OCI-LY3 (cell line): Measurements from ENCODE around the gene CENPU.

Experiments used
- H2AFZ ChIP-seq: fragments of 200-600, 300-600 bp; shearing (Covaris generic); 2 replicates; pipeline ENCODE4 v1.6.0; 2014; ENCODE audit warnings: antibody characterized with exemption, low read depth, low read length
- H3K27ac ChIP-seq: fragments of 200-600, 300-600 bp; sonication (generic); 2 replicates; pipeline ENCODE4 v1.5.1; 2014; ENCODE audit warnings: mild to moderate bottlenecking, low read length, moderate library complexity, mixed read lengths
- H3K27me3 ChIP-seq: fragments of 200-600, 300-600 bp; sonication (generic); 2 replicates; pipeline ENCODE4 v1.6.1; 2014; ENCODE audit warnings: low read depth, low read length, mixed read lengths
- H3K36me3 ChIP-seq: fragments of 200-600, 300-600 bp; sonication (generic); replicated peaks from 2 replicates; pipeline ENCODE3; 2014; ENCODE audit warnings: low read depth, low read length, mixed read lengths
- H3K4me1 ChIP-seq: fragments of 300-600, 200-600 bp; sonication (generic); 2 replicates; pipeline ENCODE4 v1.6.1; 2014; ENCODE audit warnings: low read length, mixed read lengths
- H3K4me2 ChIP-seq: fragments of 200-600, 300-600 bp; sonication (generic); 2 replicates; pipeline ENCODE4 v1.6.1; 2014; ENCODE audit warnings: low read length, mixed read lengths
- H3K4me3 ChIP-seq: fragments of 300-600, 200-600 bp; sonication (generic); 2 replicates; pipeline ENCODE4 v1.5.1; 2014; ENCODE audit warnings: antibody characterized with exemption, mild to moderate bottlenecking, low read length, moderate library complexity
- H3K79me2 ChIP-seq: fragments of 300-600, 200-600 bp; shearing (Covaris generic); 2 replicates; pipeline ENCODE4 v1.6.1; 2014; ENCODE audit warnings: mild to moderate bottlenecking, low read length, mixed read lengths
- H3K9ac ChIP-seq: fragments of 300-600, 200-600 bp; shearing (Covaris generic); 2 replicates; pipeline ENCODE4 v1.6.0; 2014; ENCODE audit warnings: mild to moderate bottlenecking, low read length, moderate library complexity
- H3K9me3 ChIP-seq: fragments of 200-600, 300-600 bp; shearing (Covaris generic); 2 replicates; pipeline ENCODE4 v1.6.1; 2014; ENCODE audit warnings: low read length, mixed read lengths; ENCODE audit not compliant: insufficient read depth
- H4K20me1 ChIP-seq: fragments of 200-600, 300-600 bp; sonication (generic); 2 replicates; pipeline ENCODE4 v1.6.1; 2016; ENCODE audit warnings: low read length, mixed read lengths; ENCODE audit not compliant: insufficient read depth
- CTCF ChIP-seq: fragments of 200-600, 300-600 bp; sonication (generic); IDR thresholded peaks from 2 replicates; pipeline ENCODE4 v1.5.1; 2014; ENCODE audit warnings: antibody characterized with exemption, low read length, low read depth
- EZH2phosphoT487 ChIP-seq: fragments of 200-600 bp; shearing (Covaris generic); IDR thresholded peaks from 2 replicates; pipeline ENCODE4 v1.6.1; 2018; ENCODE audit warnings: antibody characterized with exemption, mixed run types, low read depth

Gene CENPU

DNA sequence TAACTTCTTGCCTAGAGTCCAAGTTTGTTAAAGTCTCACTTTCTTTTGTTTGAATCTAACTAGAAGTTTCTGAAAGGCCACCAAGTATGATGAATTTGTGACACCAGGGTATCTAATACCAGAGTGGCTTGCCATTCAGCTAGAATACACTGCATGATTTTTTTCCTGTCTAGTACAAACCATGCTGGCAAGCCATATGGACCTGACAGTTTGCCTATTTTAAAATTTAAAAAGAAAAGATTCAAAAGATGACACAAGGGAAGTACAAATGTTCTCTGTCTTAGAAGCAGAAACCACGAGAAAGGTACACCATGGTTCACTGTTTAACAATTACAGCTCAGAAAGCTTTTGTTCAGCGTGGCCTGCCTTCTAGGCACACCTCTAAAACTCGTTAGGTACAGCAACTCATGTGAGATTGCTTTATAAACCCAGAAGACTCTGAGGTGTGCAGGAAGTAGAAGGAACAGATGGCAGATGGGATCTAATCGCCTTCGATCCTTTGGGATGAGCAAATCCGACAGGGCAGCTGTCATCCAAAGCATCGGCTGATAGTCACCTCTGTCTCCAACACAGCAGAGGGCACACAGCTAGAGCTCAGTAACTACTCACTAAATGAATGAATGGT lies 35.4 kb upstream of the CENPU start:
- TF ChIP-seq CTCF (no peak), EZH2phosphoT487 (no peak)
- H3K27me3 ChIP-seq: no peaks in the 10 kb centered on the region
- H3K79me2 ChIP-seq: no peaks in the 10 kb centered on the region
- H3K4me3 ChIP-seq: no peak overlapping the region
- no peaks in the 10 kb centered on the region for H3K9me3 ChIP-seq
- no peaks in the 10 kb centered on the region for H4K20me1 ChIP-seq
- H3K36me3 ChIP-seq: no peaks in the 10 kb centered on the region
- H3K4me1 ChIP-seq: no peaks in the 10 kb centered on the region
- no peak overlapping the region for H3K4me2 ChIP-seq
- H3K27ac ChIP-seq: no peak overlapping the region
- no peak overlapping the region for H3K9ac ChIP-seq
- H2AFZ ChIP-seq: no peak overlapping the region

GRCh38 chr4:184768296-184768695 lies 34.4 kb upstream of the CENPU start:
- Histone ChIP-seq H4K20me1 (no peaks in the 10 kb centered on the region), H3K27me3 (no peaks in the 10 kb centered on the region), H3K9ac (no peak overlapping the region), H2AFZ (no peak overlapping the region), H3K4me1 (no peaks in the 10 kb centered on the region), H3K27ac (no peak overlapping the region), H3K9me3 (no peaks in the 10 kb centered on the region), H3K36me3 (no peaks in the 10 kb centered on the region), H3K79me2 (no peaks in the 10 kb centered on the region), H3K4me2 (no peak overlapping the region), H3K4me3 (no peak overlapping the region)
- TF ChIP-seq EZH2phosphoT487 (no peak), CTCF (no peak)

- H4K20me1 ChIP-seq: no peaks in the 10 kb centered on the region
- H3K4me1 ChIP-seq: peaks cover 8% of the 10 kb centered on the region
- H3K27ac ChIP-seq: no peak overlapping the region
- H3K36me3 ChIP-seq: no peaks in the 10 kb centered on the region
- no peak overlapping the region for H3K9ac ChIP-seq
- no peaks in the 10 kb centered on the region for H3K9me3 ChIP-seq
- H3K79me2 ChIP-seq: no peaks in the 10 kb centered on the region
- TF ChIP-seq CTCF (no peak), EZH2phosphoT487 (no peak)
- H2AFZ ChIP-seq: no peak overlapping the region
- no peaks in the 10 kb centered on the region for H3K27me3 ChIP-seq
- no peak overlapping the region for H3K4me3 ChIP-seq
- H3K4me2 ChIP-seq: no peak overlapping the region
These were observed 32.5 kb upstream of the CENPU start for GRCh38 chr4:184766446-184766845.

GRCh38 chr4:184765473-184766340 lies 31.8 kb upstream of the CENPU start:
- Histone ChIP-seq H3K4me3 (no peak overlapping the region), H3K27me3 (no peaks in the 10 kb centered on the region), H4K20me1 (no peaks in the 10 kb centered on the region), H3K4me1 (peaks cover 8% of the 10 kb centered on the region), H3K4me2 (no peak overlapping the region), H3K36me3 (no peaks in the 10 kb centered on the region), H3K27ac (no peak overlapping the region), H3K79me2 (no peaks in the 10 kb centered on the region), H3K9me3 (no peaks in the 10 kb centered on the region), H2AFZ (no peak overlapping the region), H3K9ac (no peak overlapping the region)
- TF ChIP-seq CTCF: no peak
- TF ChIP-seq EZH2phosphoT487: no peak
